ENCODE results near the gene RGS7.

DNA sequence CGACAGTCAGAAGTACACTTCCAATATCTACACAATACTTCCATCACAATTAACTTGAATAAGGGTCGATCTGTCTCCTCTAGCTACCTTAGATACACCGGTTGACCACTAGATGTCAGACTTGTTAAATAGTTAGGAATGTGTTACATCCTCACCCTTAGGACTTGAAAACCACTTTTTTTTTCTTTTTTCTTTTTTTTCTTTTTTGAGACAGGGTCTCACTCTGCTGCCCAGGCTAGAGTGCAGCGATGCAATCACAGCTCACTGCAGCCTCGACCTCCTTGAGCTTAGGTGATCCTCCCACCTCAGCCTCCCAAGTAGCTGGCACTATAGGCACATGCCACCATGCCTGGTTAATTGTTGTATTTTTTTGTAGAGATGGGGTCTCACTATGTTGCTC is 624.6 kb downstream of the RGS7 start:
- TF ChIP-seq CTCF (IDR thresholded peaks at IDR 0.05) (peak; percentile 87), POLR2A (IDR thresholded peaks at IDR 0.05; ENCODE audit: low read length) (no peak), KDM5A (IDR thresholded peaks at IDR 0.05) (no peak), EP300 (IDR thresholded peaks at IDR 0.05) (no peak), SMC3 (IDR thresholded peaks at IDR 0.05) (peak; percentile 85), BCL3 (IDR thresholded peaks at IDR 0.05) (no peak), REST (IDR thresholded peaks at IDR 0.05) (no peak), NPAS2 (CRISPR knock-in tag; IDR thresholded peaks at IDR 0.05; ENCODE audit: borderline replicate concordance) (no peak), CHD2 (IDR thresholded peaks at IDR 0.05; ENCODE audit: low read length, partially characterized antibody) (no peak)
- TF ChIP-seq, protein P1, sequence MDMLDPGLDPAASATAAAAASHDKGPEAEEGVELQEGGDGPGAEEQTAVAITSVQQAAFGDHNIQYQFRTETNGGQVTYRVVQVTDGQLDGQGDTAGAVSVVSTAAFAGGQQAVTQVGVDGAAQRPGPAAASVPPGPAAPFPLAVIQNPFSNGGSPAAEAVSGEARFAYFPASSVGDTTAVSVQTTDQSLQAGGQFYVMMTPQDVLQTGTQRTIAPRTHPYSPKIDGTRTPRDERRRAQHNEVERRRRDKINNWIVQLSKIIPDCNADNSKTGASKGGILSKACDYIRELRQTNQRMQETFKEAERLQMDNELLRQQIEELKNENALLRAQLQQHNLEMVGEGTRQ (IDR thresholded peaks at IDR 0.05): no peak
- TF ChIP-seq, protein P2, sequence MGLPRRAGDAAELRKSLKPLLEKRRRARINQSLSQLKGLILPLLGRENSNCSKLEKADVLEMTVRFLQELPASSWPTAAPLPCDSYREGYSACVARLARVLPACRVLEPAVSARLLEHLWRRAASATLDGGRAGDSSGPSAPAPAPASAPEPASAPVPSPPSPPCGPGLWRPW (IDR thresholded peaks at IDR 0.05): no peak
- TF ChIP-seq, protein P3, sequence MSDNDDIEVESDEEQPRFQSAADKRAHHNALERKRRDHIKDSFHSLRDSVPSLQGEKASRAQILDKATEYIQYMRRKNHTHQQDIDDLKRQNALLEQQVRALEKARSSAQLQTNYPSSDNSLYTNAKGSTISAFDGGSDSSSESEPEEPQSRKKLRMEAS (IDR thresholded peaks at IDR 0.05): no peak
